HG03432 (cell line): ENCODE measurements around the gene VRK2.
"Not testable (repeated sequence)": the region's sequence is repeated elsewhere in the genome, so short reads cannot be mapped to it uniquely, and the experiment has no call there.

ENCODE experiments used
- ATAC-seq: cut with Tn5 transposase; IDR thresholded peaks from one replicate; pipeline ENCODE4 v1.9.1; 2021; ENCODE audit warnings: mild to moderate bottlenecking, moderate library complexity; ENCODE audit not compliant: unreplicated experiment

VRK2 gene

DNA sequence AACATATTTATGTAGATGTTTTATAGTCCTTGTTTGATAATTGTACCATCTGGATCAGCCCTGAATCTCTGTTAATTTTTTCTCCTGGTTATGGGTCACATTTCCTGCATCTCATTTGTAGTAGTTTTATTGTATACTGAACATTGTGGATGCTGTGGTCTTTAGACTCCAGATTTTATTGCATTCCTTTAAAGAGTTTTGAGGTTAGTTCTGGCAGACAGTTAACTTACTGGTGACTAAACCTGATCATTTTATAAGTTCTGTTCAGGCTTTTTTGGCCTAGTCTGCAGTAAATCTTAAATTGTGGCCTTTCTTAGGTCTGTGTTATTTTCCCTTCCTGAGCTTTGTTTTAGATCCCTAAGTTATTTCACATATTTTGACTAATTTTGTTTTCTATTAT, 110.2 kb downstream of the VRK2 start:
- ATAC-seq = no peak

DNA sequence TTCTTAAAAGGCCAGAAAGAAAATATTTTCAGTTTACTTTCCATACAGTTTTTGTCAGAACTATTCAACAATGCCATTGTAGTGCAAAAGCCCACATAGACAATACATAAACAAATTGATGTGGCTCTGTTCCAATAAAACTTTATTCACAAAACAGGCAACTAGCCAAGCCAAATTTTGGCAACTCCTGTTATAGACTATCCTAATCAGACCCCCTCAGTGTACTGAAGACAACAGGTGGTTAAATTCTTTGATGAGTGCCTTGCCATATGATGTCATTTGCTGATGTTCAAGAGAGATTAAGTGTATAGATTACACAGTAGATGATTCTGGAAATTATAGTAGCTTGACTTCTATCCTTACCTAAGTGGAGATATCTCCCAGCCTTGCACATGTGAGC, 111.1 kb downstream of the VRK2 start:
- ATAC-seq = no peak

DNA sequence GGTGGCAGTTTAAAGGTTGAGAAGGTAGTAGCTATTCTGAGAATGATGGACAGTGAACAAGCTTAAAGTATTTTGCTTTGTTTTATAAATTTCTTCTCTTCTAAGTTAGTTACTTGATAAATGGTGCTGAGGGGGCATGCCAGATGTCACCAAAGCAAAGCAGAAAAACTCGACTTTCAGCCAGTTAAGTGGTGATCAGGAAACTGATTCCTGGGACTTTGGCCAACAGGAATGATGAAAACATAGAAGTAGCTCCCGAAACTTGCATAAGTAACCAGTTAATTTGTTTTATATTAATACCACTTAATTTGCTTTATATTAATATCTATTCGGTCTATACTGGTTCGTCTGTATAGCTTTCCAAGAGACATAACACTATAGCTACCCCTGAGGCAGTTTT, 111.9 kb downstream of the VRK2 start:
- ATAC-seq = no peak

DNA sequence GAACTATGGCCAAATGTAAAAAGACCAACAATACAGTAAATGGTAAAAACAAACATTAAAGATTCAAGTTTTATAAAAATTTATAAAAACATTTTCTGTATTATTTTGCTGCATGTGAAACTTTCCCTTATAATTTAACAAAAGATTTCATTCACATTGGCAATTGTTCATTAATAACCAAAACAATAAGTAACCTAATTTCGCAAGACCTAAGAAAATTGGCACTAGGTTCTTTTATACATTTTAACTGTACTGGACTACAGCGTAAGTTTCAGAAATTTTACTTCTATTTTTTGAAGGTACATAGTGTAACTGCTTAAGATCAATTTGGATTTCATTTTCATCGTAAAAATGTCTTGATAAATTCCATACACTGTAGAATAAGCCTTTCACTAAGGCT, 117.3 kb downstream of the VRK2 start:
- ATAC-seq = no peak

DNA sequence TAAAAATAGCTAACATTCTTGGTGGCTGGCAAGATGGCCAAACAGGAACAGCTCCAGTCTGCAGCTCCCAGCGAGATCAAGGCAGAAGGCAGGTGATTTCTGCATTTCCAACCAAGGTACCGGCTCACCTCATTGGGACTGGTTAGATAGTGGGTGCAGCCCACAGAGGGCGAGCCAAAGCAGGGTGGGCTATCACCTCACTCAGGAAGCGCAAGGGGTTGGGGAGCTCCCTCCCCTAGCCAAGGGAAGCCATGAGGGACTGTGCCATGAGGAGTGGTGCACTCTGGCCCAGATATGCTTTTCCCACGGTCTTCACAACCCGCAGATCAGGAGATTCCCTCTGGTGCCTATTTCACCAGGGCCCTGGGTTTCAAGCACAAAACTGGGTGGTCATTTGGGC, 121.5 kb downstream of the VRK2 start:
- ATAC-seq = not testable (repeated sequence)

DNA sequence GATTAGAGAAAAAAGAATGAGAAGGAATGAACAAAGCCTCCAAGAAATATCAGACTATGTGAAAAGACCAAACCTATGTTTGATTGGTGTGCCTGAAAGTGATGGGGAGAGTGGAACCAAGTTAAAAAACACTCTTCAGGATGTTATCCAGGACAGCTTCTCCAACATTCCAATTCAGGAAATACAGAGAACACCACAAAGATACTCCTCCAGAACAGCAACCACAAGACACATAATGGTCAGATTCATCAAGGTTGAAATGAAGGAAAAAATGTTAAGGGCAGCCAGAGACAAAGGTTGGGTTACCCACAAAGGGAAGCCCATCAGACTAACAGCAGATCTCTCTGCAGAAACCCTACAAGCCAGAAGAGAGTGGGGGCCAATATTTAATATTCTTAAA, 123.2 kb downstream of the VRK2 start:
- not testable (repeated sequence) for ATAC-seq

DNA sequence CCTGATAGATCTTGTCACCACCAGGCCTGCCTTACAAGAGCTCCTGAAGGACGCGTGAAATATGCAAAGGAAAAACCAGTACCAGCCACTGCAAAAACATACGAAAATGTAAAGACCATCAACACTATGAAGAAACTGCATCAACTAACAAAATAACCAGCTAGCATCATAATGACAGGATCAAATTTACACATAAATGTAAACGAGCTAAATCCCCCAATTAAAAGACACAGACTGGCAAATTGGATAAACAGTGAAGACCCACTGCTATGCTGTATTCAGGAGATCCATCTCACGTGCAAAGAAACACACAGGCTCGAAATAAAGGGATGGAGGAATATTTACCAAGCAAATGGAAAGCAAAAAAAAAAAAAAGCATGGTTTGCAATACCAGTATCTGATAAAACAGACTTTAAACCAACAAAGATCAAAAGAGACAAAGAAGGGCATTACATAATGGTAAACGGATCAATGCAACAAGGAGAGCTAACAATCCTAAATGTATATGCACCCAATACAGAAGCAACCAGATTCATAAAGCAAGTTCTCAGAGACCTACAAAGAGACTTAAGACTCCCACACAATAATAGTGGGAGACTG, 123.8 kb downstream of the VRK2 start:
- ATAC-seq = not testable (repeated sequence)

DNA sequence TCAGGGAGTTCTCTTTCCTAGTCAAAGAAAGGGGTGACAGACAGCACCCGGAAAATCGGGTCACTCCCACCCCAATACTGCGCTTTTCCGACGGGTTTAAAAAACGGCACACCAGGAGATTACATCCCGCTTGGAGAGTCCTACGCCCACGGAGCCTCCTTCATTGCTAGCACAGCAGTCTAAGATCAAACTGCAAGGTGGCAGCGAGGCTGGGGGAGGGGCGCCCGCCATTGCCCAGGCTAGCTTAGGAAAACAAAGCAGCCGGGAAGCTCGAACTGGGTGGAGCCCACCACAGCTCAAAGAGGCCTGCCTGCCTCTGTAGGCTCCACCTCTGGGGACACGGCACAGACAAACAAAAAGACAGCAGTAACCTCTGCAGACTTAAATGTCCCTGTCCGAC, 125.2 kb downstream of the VRK2 start:
- ATAC-seq = not testable (repeated sequence)

DNA sequence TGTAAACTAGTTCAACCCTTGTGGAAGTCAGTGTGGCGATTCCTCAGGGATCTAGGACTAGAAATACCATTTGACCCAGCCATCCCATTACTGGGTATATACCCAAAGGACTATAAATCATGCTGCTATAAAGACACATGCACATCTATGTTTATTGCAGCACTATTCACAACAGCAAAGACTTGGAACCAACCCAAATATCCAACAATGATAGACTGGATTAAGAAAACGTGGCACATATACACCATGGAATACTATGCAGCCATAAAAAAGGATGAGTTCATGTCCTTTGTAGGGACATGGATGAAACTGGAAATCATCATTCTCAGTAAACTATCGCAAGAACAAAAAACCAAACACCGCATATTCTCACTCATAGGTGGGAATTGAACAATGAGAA, 130.6 kb downstream of the VRK2 start:
- ATAC-seq = not testable (repeated sequence)

DNA sequence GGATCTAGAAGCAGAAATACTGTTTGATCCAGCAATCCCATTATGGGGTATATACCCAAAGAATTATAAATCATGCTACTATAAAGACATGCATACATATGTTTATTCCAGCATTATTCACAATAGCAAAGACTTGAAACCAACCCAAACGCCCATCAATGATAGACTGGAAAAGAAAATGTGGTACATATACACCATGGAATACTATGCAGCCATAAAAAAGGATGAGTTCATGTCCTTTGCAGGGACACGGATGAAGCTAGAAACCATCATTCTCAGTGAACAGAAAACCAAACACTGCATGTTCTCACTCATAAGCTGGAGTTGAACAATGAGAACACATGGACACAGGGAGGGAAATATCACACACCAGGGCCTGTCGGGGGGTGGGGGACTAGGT, 133.6 kb downstream of the VRK2 start:
- not testable (repeated sequence) for ATAC-seq

DNA sequence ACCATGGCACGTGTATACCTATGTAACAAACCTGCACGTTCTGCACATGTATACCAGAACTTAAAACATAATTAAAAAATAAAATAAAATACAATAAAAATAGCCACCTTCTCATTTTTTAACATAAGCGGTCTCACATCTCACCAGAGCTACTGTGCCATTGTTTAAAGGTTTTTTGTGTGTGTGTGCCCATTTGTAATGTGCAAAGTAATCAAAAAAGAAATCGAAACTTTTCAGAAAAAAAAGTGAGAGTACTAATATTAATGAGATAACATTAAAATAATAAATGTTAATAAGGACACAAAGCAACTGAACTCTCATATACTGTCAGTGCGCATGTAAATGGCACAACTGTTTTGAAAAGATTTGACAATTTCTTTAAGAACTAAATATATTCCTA, 134.0 kb downstream of the VRK2 start:
- no peak for ATAC-seq

DNA sequence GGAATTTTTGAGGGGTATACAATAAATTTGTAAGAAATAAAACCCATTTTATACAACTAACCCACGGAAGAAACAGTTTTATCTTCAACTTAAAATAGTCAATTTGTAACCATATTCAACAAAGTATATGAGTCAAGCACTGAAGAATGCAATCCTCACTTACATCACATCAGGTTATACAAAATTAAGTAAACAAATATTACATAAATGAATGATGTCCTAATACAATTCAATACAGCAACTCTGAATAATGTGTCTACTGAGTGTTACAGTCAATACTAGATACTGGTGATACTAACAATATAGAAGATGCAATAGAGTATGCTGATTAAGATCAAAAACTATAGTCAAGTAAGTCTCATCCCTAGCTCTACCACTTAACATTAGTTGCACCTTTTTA, 135.9 kb downstream of the VRK2 start:
- ATAC-seq = no peak

DNA sequence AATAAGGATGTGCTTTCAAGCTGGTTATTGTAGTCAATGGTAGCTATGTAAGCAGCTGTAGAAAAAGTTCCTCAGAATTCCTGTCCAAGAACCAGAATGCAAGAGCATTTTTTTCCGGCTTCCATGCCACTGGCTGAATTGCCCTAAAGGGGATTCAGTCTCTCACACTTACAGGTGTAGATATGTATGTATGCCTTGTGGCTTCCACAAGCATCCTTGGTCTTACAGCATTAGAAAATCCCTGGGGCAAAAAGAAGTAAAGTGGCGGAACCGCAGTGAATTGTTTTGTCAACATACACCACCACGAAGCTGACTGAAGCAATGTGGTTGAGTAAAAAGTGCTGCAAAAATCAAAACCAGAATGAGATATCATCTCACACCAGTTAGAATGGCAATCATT, 139.9 kb downstream of the VRK2 start:
- no peak for ATAC-seq

DNA sequence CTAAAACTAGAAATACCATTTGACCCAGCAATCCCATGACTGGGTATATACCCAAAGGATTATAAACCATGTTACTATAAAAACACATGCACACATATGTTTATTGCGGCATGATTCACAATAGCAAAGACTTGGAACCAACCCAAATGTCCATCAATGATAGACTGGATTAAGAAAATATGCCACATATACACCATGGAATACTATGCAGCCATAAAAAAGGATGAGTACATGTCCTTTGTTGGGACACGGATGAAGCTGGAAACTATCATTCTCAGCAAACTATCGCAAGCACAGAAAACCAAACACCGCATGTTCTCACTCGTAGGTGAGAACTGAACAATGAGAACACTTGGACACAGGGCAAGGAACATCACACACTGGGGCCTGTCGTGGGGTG, 140.4 kb downstream of the VRK2 start:
- not testable (repeated sequence) for ATAC-seq

DNA sequence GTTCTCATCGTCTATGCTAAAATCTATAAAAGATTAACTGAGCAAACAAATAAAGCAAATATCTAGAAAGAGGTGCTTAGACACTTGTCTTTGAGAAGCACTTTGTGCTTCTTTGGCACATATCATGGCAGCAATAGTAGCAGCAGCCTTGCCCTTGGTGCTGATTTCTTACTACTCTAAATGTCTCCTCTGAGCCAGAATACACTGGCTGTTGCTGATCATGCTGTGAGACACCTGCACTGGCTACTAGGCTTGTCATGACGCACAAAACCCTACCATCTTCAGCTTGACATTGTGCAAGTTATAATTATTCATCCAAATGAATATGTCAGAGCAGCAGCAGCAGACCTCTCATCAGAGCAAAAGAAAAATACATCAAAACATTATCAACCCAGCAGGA, 147.9 kb downstream of the VRK2 start:
- ATAC-seq = no peak

DNA sequence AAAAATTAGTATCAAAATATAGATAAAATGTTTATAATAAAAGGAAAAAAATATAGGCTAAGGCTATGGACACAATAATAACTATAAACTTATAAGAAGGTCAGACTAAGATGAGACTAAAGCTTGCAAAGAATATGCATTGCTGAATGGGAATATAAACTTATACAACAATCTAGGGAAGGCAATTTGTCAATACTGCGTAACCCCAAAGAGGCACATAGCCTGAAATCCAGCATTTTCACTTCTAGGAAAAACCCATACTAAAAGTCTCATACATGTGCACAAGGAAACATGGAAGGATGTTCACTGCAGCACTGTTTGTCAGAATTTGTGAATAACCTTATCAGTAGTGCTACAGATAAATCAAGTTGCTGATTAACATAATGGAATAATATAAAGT, 149.1 kb downstream of the VRK2 start:
- ATAC-seq = no peak

DNA sequence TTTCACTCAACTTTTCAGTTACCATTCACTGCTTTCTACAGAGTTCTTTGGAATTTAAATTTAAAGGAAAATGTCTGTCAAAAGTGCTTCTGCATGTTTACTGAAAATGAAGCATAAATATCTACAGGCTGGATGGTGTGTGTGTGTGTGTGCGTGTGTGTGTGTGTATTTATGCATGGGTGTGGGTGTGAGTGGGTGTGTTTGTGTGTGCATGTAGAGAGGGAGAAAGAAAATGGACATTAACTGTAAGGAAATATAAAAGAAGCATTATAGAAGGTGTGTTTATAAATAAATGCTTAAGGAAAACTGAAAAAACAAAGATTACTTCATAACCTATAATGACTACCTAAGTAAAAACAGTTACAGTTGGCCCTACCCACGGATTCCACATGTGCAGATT, 151.3 kb downstream of the VRK2 start:
- no peak for ATAC-seq

DNA sequence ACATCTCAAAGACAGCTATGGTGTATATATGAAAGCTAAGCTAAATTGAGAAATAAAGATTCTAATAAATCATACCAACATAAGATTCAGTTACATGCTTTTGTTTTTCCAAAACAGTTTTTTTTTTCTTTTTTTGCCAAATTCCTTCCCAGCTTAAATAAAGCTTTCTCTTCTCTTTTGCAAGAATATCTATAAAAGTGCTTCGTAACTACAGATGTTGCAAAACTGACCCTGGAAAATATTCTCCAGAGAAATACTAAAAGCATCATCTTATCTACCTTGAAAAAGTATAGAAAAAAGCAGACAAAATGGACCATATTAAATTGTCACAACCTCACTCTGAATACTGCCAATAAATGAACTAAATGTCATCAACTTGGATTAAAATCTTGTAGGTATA, 155.8 kb downstream of the VRK2 start:
- ATAC-seq = no peak

DNA sequence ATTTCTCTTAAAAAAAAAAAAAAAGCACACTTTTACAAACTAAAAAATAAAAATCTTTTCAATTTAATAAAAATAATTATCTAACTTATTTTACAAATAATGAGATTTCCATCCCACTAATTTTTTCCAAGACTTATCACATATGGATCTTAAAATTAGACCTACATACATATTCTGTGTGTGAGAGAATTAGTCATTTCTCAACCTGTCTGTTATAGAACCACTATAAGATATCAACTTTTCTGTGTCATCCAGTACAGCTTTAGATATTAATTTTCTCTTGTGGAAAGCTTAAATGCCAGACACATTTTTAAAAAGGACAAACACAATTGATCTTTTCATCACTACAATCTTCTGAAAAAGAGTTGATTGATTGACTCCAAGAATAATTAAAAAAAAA, 156.4 kb downstream of the VRK2 start:
- no peak for ATAC-seq

DNA sequence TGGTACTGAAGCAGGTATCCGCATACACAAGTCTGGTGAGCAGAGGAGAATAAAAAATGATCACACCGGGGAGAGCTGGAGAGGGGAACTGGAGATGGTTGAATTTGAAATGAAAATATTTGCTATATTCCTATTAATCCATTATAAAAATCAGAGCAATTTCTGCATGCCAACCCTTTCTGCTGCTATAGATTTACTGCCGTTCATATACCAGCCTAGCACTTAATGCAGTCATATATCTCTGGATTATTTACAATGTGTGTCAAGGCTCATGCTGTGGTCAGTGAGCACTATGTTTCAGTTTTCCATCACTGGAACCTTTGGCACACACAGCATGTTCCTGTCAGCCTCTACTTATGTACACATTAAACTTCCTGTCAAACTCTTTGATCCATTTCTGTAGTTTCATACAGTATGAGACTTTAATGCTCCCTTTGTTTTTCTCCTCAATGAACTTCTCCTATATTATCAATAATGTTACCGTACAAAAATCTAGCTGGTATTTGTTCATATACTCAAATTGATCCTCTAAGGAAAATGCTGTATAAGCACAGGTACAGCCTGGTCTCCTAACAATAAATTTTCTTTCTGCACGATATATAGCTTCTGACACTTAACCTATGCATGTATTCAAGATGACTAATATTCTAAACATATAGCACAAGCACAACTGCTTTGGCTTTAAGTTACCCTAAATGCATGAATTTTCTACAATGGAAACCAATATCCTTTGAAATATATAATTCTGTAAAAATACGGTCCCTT, 157.8 kb downstream of the VRK2 start:
- ATAC-seq = no peak

DNA sequence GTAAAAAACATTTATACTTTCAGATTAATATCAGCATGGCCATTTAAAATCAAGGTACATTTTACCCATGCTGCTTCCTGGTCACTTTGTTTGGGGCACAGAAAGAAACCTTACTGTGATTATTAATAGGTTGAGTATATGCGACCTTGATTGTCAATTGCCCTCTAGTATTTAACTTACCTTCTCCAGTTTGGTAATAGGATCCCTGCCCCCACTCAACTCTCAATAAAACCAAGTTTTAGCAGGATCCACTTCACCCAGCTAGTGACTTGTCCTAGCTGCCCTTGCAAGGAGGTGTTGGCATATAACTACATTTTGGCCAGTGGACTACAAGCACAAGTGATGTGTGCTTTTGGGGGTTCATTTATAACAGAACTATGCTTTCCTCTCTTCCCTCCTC, 160.2 kb downstream of the VRK2 start:
- ATAC-seq = no peak

DNA sequence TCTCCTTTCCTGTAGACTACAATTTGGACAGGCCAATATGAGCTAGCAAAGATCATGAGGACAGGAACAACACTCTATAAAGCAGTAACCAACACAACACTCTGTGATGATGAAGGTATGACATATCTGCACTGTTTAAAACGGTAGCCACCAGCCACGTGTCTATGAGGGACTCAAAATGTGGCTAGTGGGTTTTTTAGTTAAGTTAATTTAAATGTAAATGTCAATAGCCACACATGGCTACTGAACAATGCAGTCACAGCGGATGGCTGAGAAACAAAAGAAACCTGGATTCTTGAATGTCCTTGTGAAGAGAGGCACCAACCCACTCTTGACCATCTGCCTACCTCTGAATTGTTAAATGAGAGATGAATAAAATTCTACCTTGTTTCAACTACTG, 160.6 kb downstream of the VRK2 start:
- ATAC-seq = no peak
